Suprapubic skin (tissue), 4 donors: ENCODE measurements around the gene SEZ6L2. TPM values are rescaled to one million over a fixed set of nuclear protein-coding genes. Genes with fewer than 3 reads are reported as not detected.
"Not testable (repeated sequence)": the region's sequence is repeated elsewhere in the genome, so short reads cannot be mapped to it uniquely, and the experiment has no call there.

ENCODE experiments used
- DNase-seq, 2 donors: peaks; one replicate each; pipeline ENCODE4 v3.0.0-alpha.2; 2019; ENCODE audit warnings: low spot score in 2 of 2
- H3K27ac ChIP-seq: fragments of 200-600 bp; sonication (generic); one replicate; pipeline ENCODE4 v1.5.1; 2019
- H3K27me3 ChIP-seq: fragments of 200-600 bp; sonication (generic); one replicate; pipeline ENCODE4 v1.5.1; 2019
- H3K36me3 ChIP-seq: fragments of 200-600 bp; sonication (generic); one replicate; pipeline ENCODE4 v1.5.1; 2019
- H3K4me1 ChIP-seq: fragments of 200-600 bp; sonication (generic); one replicate; pipeline ENCODE4 v1.5.1; 2019
- H3K4me3 ChIP-seq: fragments of 200-600 bp; sonication (generic); one replicate; pipeline ENCODE4 v1.5.1; 2019; ENCODE audit warnings: mild to moderate bottlenecking
- H3K9me3 ChIP-seq: fragments of 200-600 bp; sonication (generic); one replicate; pipeline ENCODE4 v1.5.1; 2019
- CTCF ChIP-seq, 2 donors: fragments of 200-600 bp in 1 of 2; fragments of 450-650 bp in 1 of 2; sonication (generic) in 1 of 2; IDR thresholded peaks; one replicate each; pipeline ENCODE4 v1.5.1; 2016 to 2019; ENCODE audit warnings: antibody characterized with exemption in 2 of 2, mild to moderate bottlenecking in 1 of 2, moderate library complexity in 1 of 2
- EP300 ChIP-seq: sonication (generic); formaldehyde crosslinking; IDR thresholded peaks from one replicate; pipeline ENCODE4 v1.6.1; 2017; ENCODE audit warnings: antibody characterized with exemption
- POLR2A ChIP-seq, 2 donors: fragments of 450-650 bp; IDR thresholded peaks; one replicate each; pipeline ENCODE4 v1.6.1; 2017; ENCODE audit warnings: antibody characterized with exemption in 2 of 2, mild to moderate bottlenecking in 2 of 2, moderate library complexity in 2 of 2
- POLR2AphosphoS5 ChIP-seq, 3 donors: sonication (generic); formaldehyde crosslinking; IDR thresholded peaks; one replicate each; pipeline ENCODE4 v1.6.1; 2017; ENCODE audit warnings: antibody characterized with exemption in 3 of 3
- WGBS: methylation state at CpG from one replicate; pipeline ENCODE4 v1.1.5; 2018; 5-methylcytosine and 5-hydroxymethylcytosine counted together
- total RNA-seq, 4 donors: library from RNA; depleted of rRNA; stranded (reverse); fragments of >200 nt; gene quantifications; one replicate each; pipeline ENCODE4 v1.1.0, GENCODE V29; 2016

The SEZ6L2 gene
- total RNA-seq, 4 donors from 2014 or later, result 0.98 to 2.9 (median 1.2) TPM

GRCh38 chr16:29913514-29913913 lies 14.2 kb upstream of the SEZ6L2 start:
- Histone ChIP-seq H3K27me3 (no peaks in the 10 kb centered on the region), H3K4me3 (no peak overlapping the region), H3K27ac (no peak overlapping the region), H3K36me3 (peaks cover 32% of the 10 kb centered on the region), H3K9me3 (no peaks in the 10 kb centered on the region), H3K4me1 (no peaks in the 10 kb centered on the region)
- TF ChIP-seq CTCF (IDR thresholded peaks at IDR 0.05), result no peak
- TF ChIP-seq POLR2AphosphoS5 (IDR thresholded peaks at IDR 0.05), result no peak
- no peak for TF ChIP-seq POLR2A (IDR thresholded peaks at IDR 0.05)
- no peak for TF ChIP-seq EP300
- peak in 1 of 2 donors; percentile 25 for DNase-seq
- 94% methylated on average over 6 of the region's 8 CpGs for WGBS

- Histone ChIP-seq H3K4me3 (no peak overlapping the region), H3K27ac (no peak overlapping the region), H3K4me1 (no peaks in the 10 kb centered on the region), H3K36me3 (peaks cover 33% of the 10 kb centered on the region), H3K9me3 (no peaks in the 10 kb centered on the region), H3K27me3 (no peaks in the 10 kb centered on the region)
- DNase-seq, result peak in 1 of 2 donors; percentile 30
- TF ChIP-seq POLR2AphosphoS5 (IDR thresholded peaks at IDR 0.05), result no peak
- no peak for TF ChIP-seq POLR2A (IDR thresholded peaks at IDR 0.05)
- WGBS, result 81% methylated on average over 11 of the region's 11 CpGs
Measured at GRCh38 chr16:29912087-29912486, 12.7 kb upstream of the SEZ6L2 start.

DNA sequence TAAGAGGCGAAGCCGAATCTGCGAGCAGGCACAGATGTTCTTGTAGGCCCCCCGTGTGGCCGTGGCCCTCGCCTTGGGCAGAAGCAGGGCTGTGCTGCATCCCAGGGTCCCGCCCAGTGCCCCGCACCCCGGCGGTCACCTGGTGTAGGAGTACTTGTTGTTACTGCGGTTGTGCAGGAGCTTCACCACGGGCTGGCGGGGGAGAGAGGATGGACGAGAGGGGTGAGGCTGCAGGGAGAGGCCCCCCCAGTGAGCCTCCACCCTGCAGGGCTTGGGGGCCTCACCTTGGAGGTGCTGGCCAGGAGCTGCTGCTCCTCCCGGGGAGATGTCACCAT lies 12.3 kb upstream of the SEZ6L2 start:
- Histone ChIP-seq H3K36me3 (peaks cover 33% of the 10 kb centered on the region), H3K4me3 (no peak overlapping the region), H3K27ac (no peak overlapping the region), H3K4me1 (no peaks in the 10 kb centered on the region), H3K27me3 (no peaks in the 10 kb centered on the region), H3K9me3 (no peaks in the 10 kb centered on the region)
- TF ChIP-seq POLR2AphosphoS5 (IDR thresholded peaks at IDR 0.05), result no peak
- TF ChIP-seq EP300, result no peak
- TF ChIP-seq POLR2A (IDR thresholded peaks at IDR 0.05), result no peak
- no peak for TF ChIP-seq CTCF (IDR thresholded peaks at IDR 0.05)
- WGBS, result 84% methylated on average over 9 of the region's 15 CpGs
- DNase-seq, result peak in 1 of 2 donors; percentile 48

DNA sequence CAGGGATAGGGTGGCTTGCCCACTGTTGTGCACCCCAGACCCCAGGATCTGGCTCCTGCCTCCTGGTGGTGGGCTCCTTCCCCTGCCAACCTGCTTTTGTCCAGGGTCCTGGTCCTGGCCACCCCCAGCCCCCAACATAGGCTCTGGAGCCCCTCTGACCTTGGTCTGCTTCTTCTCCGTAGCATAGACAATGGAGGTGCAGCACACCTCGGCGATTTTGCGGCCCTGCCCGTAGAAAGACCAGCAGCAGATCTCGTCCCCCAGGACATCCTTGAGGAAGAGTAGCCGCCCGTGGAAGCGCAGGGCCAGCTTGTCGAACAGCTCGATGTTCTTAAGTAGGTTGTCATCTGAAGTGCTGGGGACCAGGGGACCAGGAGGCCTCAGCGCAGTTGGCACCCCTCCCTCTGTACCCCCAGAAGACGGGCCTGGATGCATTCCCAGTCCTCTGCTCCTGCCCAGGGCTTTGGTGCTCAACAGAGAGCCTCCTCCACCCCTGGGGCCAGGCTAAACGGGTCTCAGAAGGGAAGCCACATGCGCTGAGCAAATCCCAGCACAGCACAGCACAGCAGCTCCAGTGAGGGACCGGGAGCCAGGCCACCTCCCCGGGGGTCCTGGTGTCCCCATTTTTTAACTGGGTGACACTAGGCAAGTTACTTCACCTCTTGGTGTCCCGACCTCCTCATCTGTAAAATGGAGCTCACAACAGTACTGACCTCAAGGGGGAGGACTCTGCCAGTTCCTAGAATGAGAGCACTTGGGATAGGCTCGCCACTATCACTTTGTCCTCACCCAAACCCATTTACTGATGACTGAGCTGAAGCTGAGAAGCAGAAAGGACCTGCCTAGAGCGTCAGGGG lies 11.7 kb upstream of the SEZ6L2 start:
- H3K27ac ChIP-seq, result no peak overlapping the region
- DNase-seq, result peak in 1 of 2 donors; percentile 54
- 80% methylated on average over 12 of the region's 20 CpGs for WGBS
- no peaks in the 10 kb centered on the region for H3K4me1 ChIP-seq
- H3K36me3 ChIP-seq, result peaks cover 35% of the 10 kb centered on the region
- no peaks in the 10 kb centered on the region for H3K27me3 ChIP-seq
- H3K9me3 ChIP-seq, result no peaks in the 10 kb centered on the region
- no peak for TF ChIP-seq EP300
- H3K4me3 ChIP-seq, result no peak overlapping the region

GRCh38 chr16:29909851-29910250 lies 10.5 kb upstream of the SEZ6L2 start:
- not testable (repeated sequence) for DNase-seq, H3K4me1 ChIP-seq, H3K4me3 ChIP-seq, H3K9me3 ChIP-seq, H3K27me3 ChIP-seq, H3K27ac ChIP-seq
- 76% methylated on average over 6 of the region's 6 CpGs for WGBS
- peaks cover 33% of the 10 kb centered on the region for H3K36me3 ChIP-seq

DNA sequence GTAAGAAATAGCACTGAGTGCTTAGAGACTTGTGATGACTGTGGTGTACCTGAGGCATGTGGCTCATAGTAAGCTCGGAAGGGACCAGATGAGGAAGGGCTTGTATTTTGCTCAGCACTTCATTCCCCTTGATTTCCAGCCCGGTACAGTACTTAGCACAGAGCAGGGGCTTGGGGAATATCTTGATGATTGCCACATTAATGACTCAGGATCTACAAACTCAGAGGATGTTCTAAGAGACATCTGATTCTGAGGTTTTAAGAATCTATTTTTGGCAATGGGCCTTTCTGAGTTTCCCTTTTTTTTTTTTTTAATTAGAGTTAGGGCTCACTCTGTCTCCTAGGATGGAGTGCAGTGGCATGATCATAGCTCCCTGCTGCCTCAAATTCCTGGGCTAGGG lies 10.0 kb upstream of the SEZ6L2 start:
- H3K36me3 ChIP-seq, result peaks cover 28% of the 10 kb centered on the region
- 68% methylated on average over 2 of the region's 2 CpGs for WGBS
- H3K27ac ChIP-seq, result no peak overlapping the region
- TF ChIP-seq CTCF (IDR thresholded peaks at IDR 0.05), result no peak
- DNase-seq, result peak in 1 of 2 donors; percentile 5
- no peaks in the 10 kb centered on the region for H3K9me3 ChIP-seq
- H3K4me1 ChIP-seq, result no peaks in the 10 kb centered on the region
- H3K4me3 ChIP-seq, result no peak overlapping the region
- no peaks in the 10 kb centered on the region for H3K27me3 ChIP-seq
